BE2C (cell line): ENCODE measurements around the gene DRC3.
A peak's percentile ranks its signal among the peaks of the same experiment; 100 is the strongest.

Source experiments
- DNase-seq: peaks from one replicate; pipeline ENCODE4 v3.0.0-alpha.2; 2020
- H3K27me3 ChIP-seq: fragments of 250-450 bp; sonication (Bioruptor Pico); 2 replicates; pipeline ENCODE4 v1.5.1; 2020; ENCODE audit warnings: mild to moderate bottlenecking
- H3K36me3 ChIP-seq: fragments of 250-450 bp; sonication (Bioruptor Pico); 2 replicates; pipeline ENCODE4 v1.5.1; 2020; ENCODE audit warnings: mild to moderate bottlenecking
- H3K4me1 ChIP-seq: fragments of 250-450 bp; sonication (Bioruptor Pico); 2 replicates; pipeline ENCODE4 v1.5.1; 2020
- H3K4me3 ChIP-seq: 2 replicates; pipeline ENCODE4 v1.5.1; 2011; ENCODE audit warnings: low read depth, low read length
- H3K9me3 ChIP-seq: fragments of 250-450 bp; sonication (Bioruptor Pico); 2 replicates; pipeline ENCODE4 v1.5.1; 2020
- CTCF ChIP-seq: IDR thresholded peaks from 2 replicates; pipeline ENCODE4 v1.5.1; 2012; ENCODE audit warnings: mild to moderate bottlenecking, low read depth, low read length

Gene DRC3

GRCh38 chr17:17985153-17985552 is 12.5 kb downstream of the DRC3 start:
- no peaks in the 10 kb centered on the region for H3K9me3 ChIP-seq
- no peak for TF ChIP-seq CTCF
- DNase-seq: no peak
- H3K36me3 ChIP-seq: no peaks in the 10 kb centered on the region
- H3K4me1 ChIP-seq: no peaks in the 10 kb centered on the region
- H3K4me3 ChIP-seq: no peak overlapping the region
- no peaks in the 10 kb centered on the region for H3K27me3 ChIP-seq

GRCh38 chr17:17985555-17985954 is 12.9 kb downstream of the DRC3 start:
- TF ChIP-seq CTCF: peak; percentile 47
- DNase-seq: no peak

GRCh38 chr17:17987187-17987896 is 14.7 kb downstream of the DRC3 start:
- no peaks in the 10 kb centered on the region for H3K9me3 ChIP-seq
- H3K27me3 ChIP-seq: no peaks in the 10 kb centered on the region
- no peak for TF ChIP-seq CTCF
- DNase-seq: no peak
- no peaks in the 10 kb centered on the region for H3K4me1 ChIP-seq
- no peak overlapping the region for H3K4me3 ChIP-seq
- H3K36me3 ChIP-seq: no peaks in the 10 kb centered on the region

More at GRCh38 chr17:17985555-17985954, 12.9 kb downstream of the DRC3 start:
- no peaks in the 10 kb centered on the region for H3K36me3 ChIP-seq
- H3K4me1 ChIP-seq: no peaks in the 10 kb centered on the region
- no peaks in the 10 kb centered on the region for H3K27me3 ChIP-seq
- H3K9me3 ChIP-seq: no peaks in the 10 kb centered on the region
- no peak overlapping the region for H3K4me3 ChIP-seq

- Histone ChIP-seq H3K36me3 (no peaks in the 10 kb centered on the region), H3K4me3 (no peak overlapping the region), H3K4me1 (no peaks in the 10 kb centered on the region), H3K27me3 (no peaks in the 10 kb centered on the region), H3K9me3 (no peaks in the 10 kb centered on the region)
- DNase-seq: no peak
- TF ChIP-seq CTCF: no peak
Measured at GRCh38 chr17:17987901-17988300, 15.2 kb downstream of the DRC3 start.

- no peaks in the 10 kb centered on the region for H3K4me1 ChIP-seq
Measured at GRCh38 chr17:17988427-17988945, 15.8 kb downstream of the DRC3 start.

More at GRCh38 chr17:17988427-17988945, 15.8 kb downstream of the DRC3 start:
- Histone ChIP-seq H3K9me3 (no peaks in the 10 kb centered on the region), H3K4me3 (no peak overlapping the region), H3K36me3 (no peaks in the 10 kb centered on the region), H3K27me3 (no peaks in the 10 kb centered on the region)
- no peak for DNase-seq
- no peak for TF ChIP-seq CTCF
